Measurements from ENCODE around the gene ATP9B.

Gene ATP9B

DNA sequence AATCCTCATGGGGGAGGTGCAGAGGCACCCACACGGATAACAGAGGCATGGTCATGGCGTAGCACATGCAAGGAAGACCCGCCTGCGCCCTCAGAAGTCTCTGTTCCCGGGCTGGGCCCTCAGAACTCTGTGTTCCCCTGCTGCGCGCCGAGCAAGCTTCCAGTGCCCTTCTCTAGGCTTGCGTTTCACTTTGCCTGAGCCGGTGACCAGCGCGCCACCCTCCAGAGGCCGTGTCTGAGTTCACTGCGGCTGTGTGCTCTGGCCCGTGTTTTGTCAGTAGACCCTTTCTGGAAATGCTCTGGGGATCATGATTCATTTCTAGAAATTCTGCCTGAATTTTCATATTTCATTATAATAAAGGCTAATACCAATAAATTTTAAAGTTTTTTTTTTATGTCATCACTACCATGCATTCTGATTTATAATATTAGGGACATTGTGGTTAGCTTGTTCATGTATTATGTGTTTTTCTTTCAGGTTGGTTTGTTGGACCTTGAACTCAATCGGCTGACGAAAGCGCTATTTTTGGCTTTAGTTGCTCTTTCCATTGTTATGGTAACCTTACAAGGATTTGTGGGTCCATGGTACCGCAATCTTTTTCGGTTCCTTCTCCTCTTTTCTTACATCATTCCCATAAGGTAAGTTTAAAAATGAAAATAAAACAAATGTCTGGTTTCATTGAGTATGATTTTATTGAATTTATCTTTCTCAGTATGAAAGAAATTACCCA lies 183.9 kb downstream of the ATP9B start (continued):
- TF ChIP-seq, protein P1, sequence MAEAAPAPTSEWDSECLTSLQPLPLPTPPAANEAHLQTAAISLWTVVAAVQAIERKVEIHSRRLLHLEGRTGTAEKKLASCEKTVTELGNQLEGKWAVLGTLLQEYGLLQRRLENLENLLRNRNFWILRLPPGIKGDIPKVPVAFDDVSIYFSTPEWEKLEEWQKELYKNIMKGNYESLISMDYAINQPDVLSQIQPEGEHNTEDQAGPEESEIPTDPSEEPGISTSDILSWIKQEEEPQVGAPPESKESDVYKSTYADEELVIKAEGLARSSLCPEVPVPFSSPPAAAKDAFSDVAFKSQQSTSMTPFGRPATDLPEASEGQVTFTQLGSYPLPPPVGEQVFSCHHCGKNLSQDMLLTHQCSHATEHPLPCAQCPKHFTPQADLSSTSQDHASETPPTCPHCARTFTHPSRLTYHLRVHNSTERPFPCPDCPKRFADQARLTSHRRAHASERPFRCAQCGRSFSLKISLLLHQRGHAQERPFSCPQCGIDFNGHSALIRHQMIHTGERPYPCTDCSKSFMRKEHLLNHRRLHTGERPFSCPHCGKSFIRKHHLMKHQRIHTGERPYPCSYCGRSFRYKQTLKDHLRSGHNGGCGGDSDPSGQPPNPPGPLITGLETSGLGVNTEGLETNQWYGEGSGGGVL (tag by site-specific recombination; IDR thresholded peaks at IDR 0.05) = no peak
- no peak for TF ChIP-seq IKZF3 (tag by site-specific recombination; IDR thresholded peaks at IDR 0.05)

DNA sequence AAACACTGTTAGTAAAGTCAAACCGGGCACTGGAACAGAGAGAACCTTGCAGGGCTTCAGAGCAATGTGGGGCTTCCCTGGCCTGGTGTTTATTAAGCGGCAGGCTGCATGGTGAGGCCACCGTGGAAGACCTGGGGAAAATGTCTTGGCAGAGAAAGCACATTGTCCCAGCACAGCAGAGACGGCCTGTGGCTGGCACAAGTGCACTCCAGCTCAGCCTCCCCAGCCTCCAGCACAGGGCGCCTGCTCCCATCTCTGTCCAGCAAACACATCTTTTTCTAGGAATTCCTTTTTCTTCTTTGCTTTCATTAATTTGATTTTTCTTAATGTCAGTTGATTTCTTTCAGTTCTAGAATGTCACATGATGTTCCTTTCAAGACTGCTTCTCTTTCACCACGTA lies 188.3 kb downstream of the ATP9B start:
- Histone ChIP-seq H3K36me3 (ENCODE audit: control insufficient read depth in 2 of 2, insufficient read depth in 1 of 2, low read length in 2 of 2) (no peaks in the 10 kb centered on the region), H3K4me1 (ENCODE audit: control insufficient read depth, insufficient read depth, low read length) (no peaks in the 10 kb centered on the region)
- CTCF ChIA-PET = no interaction called here

DNA sequence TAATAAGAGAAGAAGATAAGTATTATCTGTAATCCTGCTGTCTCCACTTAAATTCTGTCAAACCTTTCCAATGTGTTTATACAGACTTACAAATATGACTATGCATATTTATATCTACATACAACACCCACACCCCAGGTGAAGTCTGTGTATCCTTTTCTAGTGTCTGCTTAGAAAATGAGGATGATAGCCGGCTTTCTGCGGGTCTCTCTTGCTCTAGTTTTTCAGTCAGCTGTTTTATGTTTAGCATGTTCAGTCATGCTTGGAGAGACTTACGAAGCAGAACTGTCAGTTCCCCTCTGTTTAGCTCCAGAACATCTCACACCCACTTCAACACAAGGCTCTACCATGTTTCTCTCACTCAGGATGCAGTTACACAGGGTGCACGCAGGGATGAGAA lies 189.3 kb downstream of the ATP9B start:
- ChIA-PET CTCF (interaction anchor here (1.0 kb wide), 1 partner anchor 11 kb away, joined by 4 read pairs; no protein-coding TSS in a partner anchor), POLR2A (no interaction called here)
- Histone ChIP-seq H3K4me3 (ENCODE audit: low read depth, low read length) (no peak overlapping the region), H3K36me3 (ENCODE audit: control insufficient read depth in 2 of 2, insufficient read depth in 1 of 2, low read length in 2 of 2) (no peaks in the 10 kb centered on the region), H3K9me3 (ENCODE audit: control insufficient read depth, insufficient read depth, low read depth, low read length) (no peaks in the 10 kb centered on the region), H3K27ac (ENCODE audit: extremely low read depth, low read depth, low read length) (no peak overlapping the region), H3K4me1 (ENCODE audit: control insufficient read depth, insufficient read depth, low read length) (no peaks in the 10 kb centered on the region)
- TF ChIP-seq ZNF530 (tag by site-specific recombination; IDR thresholded peaks at IDR 0.05; ENCODE audit: low read depth) (no peak), ZNF473 (tag by site-specific recombination; IDR thresholded peaks at IDR 0.05) (no peak), ZNF549 (tag by site-specific recombination; IDR thresholded peaks at IDR 0.05) (no peak), MEIS1 (CRISPR knock-in tag; IDR thresholded peaks at IDR 0.05; ENCODE audit: borderline replicate concordance) (no peak), ZNF677 (tag by site-specific recombination; IDR thresholded peaks at IDR 0.05) (no peak), ZNF19 (tag by site-specific recombination; IDR thresholded peaks at IDR 0.05; ENCODE audit: low read depth) (no peak), ZNF558 (tag by site-specific recombination; IDR thresholded peaks at IDR 0.05) (no peak), ZNF274 (IDR thresholded peaks at IDR 0.05; ENCODE audit: low read length) (no peak), ZNF274 (tag by site-specific recombination; IDR thresholded peaks at IDR 0.05; ENCODE audit: borderline replicate concordance) (no peak), ZNF529 (tag by site-specific recombination; IDR thresholded peaks at IDR 0.05; ENCODE audit: insufficient replicate concordance) (no peak), ZNF23 (tag by site-specific recombination; IDR thresholded peaks at IDR 0.05; ENCODE audit: borderline replicate concordance) (no peak), ZNF596 (tag by site-specific recombination; IDR thresholded peaks at IDR 0.05) (no peak)
- TF ChIP-seq, protein P2, sequence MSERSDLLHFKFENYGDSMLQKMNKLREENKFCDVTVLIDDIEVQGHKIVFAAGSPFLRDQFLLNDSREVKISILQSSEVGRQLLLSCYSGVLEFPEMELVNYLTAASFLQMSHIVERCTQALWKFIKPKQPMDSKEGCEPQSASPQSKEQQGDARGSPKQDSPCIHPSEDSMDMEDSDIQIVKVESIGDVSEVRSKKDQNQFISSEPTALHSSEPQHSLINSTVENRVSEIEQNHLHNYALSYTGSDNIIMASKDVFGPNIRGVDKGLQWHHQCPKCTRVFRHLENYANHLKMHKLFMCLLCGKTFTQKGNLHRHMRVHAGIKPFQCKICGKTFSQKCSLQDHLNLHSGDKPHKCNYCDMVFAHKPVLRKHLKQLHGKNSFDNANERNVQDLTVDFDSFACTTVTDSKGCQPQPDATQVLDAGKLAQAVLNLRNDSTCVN (tag by site-specific recombination; optimal IDR thresholded peaks at IDR 0.05) = no peak
- TF ChIP-seq, protein P3, sequence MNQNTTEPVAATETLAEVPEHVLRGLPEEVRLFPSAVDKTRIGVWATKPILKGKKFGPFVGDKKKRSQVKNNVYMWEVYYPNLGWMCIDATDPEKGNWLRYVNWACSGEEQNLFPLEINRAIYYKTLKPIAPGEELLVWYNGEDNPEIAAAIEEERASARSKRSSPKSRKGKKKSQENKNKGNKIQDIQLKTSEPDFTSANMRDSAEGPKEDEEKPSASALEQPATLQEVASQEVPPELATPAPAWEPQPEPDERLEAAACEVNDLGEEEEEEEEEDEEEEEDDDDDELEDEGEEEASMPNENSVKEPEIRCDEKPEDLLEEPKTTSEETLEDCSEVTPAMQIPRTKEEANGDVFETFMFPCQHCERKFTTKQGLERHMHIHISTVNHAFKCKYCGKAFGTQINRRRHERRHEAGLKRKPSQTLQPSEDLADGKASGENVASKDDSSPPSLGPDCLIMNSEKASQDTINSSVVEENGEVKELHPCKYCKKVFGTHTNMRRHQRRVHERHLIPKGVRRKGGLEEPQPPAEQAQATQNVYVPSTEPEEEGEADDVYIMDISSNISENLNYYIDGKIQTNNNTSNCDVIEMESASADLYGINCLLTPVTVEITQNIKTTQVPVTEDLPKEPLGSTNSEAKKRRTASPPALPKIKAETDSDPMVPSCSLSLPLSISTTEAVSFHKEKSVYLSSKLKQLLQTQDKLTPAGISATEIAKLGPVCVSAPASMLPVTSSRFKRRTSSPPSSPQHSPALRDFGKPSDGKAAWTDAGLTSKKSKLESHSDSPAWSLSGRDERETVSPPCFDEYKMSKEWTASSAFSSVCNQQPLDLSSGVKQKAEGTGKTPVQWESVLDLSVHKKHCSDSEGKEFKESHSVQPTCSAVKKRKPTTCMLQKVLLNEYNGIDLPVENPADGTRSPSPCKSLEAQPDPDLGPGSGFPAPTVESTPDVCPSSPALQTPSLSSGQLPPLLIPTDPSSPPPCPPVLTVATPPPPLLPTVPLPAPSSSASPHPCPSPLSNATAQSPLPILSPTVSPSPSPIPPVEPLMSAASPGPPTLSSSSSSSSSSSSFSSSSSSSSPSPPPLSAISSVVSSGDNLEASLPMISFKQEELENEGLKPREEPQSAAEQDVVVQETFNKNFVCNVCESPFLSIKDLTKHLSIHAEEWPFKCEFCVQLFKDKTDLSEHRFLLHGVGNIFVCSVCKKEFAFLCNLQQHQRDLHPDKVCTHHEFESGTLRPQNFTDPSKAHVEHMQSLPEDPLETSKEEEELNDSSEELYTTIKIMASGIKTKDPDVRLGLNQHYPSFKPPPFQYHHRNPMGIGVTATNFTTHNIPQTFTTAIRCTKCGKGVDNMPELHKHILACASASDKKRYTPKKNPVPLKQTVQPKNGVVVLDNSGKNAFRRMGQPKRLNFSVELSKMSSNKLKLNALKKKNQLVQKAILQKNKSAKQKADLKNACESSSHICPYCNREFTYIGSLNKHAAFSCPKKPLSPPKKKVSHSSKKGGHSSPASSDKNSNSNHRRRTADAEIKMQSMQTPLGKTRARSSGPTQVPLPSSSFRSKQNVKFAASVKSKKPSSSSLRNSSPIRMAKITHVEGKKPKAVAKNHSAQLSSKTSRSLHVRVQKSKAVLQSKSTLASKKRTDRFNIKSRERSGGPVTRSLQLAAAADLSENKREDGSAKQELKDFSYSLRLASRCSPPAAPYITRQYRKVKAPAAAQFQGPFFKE (tag by site-specific recombination; IDR thresholded peaks at IDR 0.05; ENCODE audit: borderline replicate concordance) = no peak

More for the DNA sequence above, 188.3 kb downstream of the ATP9B start:
- no peak overlapping the region for H3K4me3 ChIP-seq (ENCODE audit: low read depth, low read length)
- POLR2A ChIA-PET = no interaction called here
- TF ChIP-seq ZBTB8A (tag by site-specific recombination; IDR thresholded peaks at IDR 0.05) (no peak), ZNF2 (tag by site-specific recombination; IDR thresholded peaks at IDR 0.05) (no peak), ZFHX2 (tag by site-specific recombination; conservative IDR thresholded peaks at IDR 0.05) (no peak), ZNF274 (IDR thresholded peaks at IDR 0.05; ENCODE audit: low read length) (no peak), ZNF274 (tag by site-specific recombination; IDR thresholded peaks at IDR 0.05; ENCODE audit: borderline replicate concordance) (no peak)
- TF ChIP-seq, protein P4, sequence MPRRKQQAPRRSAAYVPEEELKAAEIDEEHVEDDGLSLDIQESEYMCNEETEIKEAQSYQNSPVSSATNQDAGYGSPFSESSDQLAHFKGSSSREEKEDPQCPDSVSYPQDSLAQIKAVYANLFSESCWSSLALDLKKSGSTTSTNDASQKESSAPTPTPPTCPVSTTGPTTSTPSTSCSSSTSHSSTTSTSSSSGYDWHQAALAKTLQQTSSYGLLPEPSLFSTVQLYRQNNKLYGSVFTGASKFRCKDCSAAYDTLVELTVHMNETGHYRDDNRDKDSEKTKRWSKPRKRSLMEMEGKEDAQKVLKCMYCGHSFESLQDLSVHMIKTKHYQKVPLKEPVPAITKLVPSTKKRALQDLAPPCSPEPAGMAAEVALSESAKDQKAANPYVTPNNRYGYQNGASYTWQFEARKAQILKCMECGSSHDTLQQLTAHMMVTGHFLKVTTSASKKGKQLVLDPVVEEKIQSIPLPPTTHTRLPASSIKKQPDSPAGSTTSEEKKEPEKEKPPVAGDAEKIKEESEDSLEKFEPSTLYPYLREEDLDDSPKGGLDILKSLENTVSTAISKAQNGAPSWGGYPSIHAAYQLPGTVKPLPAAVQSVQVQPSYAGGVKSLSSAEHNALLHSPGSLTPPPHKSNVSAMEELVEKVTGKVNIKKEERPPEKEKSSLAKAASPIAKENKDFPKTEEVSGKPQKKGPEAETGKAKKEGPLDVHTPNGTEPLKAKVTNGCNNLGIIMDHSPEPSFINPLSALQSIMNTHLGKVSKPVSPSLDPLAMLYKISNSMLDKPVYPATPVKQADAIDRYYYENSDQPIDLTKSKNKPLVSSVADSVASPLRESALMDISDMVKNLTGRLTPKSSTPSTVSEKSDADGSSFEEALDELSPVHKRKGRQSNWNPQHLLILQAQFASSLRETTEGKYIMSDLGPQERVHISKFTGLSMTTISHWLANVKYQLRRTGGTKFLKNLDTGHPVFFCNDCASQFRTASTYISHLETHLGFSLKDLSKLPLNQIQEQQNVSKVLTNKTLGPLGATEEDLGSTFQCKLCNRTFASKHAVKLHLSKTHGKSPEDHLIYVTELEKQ (tag by site-specific recombination; IDR thresholded peaks at IDR 0.05; ENCODE audit: borderline replicate concordance) = no peak
- no peaks in the 10 kb centered on the region for H3K9me3 ChIP-seq (ENCODE audit: control insufficient read depth, insufficient read depth, low read depth, low read length)
- H3K27ac ChIP-seq (ENCODE audit: extremely low read depth, low read depth, low read length) = no peak overlapping the region

Measured in HEK293 (cell line).